ENCODE measurements around the gene ANAPC15.
A peak's percentile ranks its signal among the peaks of the same experiment; 100 is the strongest.

ANAPC15 gene

DNA sequence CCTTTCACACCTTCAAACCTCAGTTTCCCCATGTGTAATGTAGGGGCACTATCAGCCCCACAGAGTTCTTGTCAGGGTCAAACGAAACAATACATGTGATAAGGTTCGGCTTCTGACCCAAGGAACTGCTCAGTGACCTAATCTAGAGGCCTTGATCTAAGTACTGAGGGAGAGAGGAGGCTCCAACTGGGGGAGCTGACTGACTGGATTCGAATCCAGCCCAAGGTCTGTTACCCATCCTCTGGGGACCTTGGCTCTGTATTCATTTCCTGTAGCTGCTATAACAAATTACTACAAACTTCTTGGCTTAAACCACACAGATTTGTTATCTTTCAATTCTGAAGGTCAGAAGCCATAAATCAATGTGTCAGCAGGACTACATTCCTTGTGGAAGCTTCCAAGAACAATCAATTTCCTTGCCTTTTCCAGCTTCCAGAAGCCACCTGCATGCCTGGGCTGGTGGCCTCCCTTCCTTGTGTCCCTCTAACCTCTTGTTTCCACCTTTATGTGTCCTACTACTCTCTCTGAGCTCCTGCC lies 10.7 kb upstream of the ANAPC15 start:
- no peak for DNase-seq

DNA sequence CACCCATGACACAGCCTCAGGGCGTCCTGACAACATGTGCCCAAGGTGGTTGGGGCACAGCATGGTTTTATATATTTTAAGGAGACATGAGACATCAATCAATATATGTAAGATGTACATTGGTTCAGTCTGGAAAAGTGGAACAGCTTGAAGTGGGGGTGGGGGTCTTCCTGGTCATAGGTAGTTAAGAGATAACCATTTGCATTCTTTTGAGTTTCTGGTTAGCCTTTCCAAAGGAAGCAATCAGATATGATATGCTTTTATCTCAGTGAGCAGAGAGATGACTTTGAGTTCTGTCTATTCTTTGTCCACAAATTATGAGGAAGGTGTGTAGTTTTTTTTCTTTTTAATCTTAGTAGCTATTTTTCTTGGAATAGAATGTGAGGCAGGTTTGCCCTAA lies 10.1 kb upstream of the ANAPC15 start:
- DNase-seq, result no peak

DNA sequence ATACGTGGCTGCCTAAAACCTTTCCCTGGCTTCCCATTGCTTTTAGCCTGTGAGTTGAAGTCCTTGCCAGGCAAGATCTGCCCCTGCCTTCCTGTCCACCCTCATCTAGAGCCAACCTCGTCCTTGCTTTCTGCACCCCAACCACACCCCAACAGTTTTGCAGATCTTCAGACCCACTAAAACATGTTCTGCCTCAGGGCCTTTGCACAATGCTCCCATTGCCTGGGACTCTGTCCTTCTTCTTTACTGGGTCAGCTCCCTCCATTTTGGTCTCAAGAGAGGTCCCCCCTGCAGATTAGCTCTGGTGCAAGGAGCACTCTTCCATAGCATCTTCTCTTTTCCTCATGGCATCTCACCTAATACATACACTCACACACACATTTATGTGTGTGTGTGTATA lies 8.4 kb upstream of the ANAPC15 start:
- no peak for DNase-seq

DNA sequence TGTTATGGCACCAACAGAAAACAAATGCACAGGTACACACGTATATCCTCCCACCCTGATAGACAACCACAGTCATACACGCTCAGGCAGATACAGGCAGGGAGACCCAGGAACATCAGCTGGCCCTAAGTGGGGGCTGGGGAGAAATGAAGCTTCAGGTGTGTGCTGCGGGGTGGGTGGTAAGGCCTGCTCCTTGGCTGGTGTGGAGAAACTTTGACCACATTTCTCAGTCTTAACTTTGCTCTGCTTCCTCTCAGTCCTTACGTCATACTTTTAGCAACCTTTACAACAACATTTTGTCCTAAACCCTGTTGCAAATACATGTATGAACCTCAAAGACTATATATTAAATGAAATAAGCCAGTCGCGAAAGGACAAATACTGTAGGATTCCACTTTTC lies 6.7 kb upstream of the ANAPC15 start:
- DNase-seq, result no peak

DNA sequence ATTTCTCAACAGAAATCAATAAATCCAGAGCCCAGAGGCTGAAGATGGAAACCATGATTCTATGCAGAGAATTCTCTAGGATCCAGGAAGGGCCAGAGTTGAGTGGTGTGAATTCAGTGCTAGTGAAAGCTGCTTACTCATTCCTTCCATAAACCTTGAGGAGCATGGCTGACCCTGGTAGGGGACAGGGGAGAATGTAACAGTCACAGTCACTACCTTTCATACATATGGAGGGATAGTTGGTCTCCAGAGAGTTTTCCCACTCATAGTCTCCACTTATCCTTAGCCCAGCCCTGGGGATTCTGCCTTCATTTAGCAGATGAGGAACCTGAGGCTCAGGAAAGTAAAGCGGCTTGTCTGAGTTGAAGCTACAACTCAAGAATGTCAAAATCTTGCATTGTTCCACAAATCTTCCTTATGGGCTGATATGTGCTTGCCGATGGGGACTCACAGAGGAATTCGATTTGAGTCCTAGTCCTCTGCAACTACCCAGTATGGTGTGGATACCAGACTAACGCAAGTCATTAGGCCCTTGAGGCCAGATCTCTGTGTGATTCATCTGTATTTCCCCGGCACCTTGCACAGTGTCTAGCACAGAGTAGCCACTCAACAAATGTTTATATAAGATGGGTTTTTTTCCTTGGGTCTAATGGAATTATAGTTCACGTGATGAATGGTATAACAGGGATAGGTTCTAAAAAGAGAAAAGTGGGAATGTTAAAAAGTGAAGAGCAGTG lies 3.7 kb upstream of the ANAPC15 start:
- DNase-seq, result no peak

DNA sequence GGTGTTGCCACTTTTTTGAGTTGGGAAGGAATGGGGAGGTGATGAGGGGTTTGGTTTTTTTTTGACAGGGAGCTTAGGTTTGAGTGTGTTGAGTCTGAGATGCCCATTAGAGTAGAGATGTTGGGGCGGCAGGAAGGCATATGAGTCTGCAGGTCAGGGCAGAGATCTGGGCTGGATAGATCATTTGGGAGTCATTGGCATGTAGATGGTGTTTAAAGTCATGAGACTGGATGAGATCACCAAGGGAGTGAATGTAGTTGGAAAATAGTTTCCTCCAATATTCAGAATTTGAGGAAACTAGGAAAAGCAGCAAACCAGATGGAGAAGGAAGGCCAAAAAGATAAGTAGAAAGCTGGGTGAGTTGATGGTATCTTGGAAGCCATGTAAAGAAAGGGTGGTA lies 2.1 kb upstream of the ANAPC15 start:
- no peak for DNase-seq

DNA sequence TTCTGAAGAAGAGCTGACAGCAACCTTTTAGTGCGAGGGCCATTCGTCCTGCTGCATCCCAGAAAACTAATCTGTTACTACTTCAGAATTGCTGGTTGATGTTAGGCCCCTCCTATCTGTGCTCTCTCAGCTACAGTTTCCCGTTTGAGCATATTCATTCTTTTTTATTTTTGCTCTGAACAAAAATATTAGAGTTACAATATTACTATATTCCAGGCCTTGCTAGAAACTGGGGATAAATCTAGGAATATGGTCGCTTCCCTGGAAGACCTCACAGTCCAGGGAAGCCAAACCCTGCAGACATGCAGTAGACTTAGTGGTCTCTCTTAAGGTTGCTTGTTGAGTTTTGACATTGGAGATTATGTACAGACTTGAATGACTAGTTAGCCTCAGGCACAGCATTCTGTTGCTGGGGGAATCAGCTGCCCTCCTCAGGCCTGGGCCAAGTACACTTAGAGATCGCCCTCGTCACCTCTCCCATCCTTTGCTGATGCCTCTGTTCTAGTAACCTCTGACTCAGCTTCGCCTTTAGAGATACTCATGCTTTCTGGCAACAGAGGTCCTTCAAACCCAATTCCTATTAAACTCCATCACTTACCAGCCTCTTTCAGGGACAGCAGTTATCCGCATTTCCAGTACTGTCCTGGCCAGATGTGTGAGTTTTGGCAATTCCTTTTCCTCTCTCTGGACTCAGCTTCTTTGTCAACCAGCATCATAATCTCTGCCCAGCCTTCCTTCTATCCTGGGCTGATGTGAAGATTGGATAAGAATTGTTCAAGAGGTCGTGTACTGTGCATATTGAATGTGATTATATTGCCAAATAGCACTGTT lies 698 bp upstream of the ANAPC15 start:
- no peak for DNase-seq

DNA sequence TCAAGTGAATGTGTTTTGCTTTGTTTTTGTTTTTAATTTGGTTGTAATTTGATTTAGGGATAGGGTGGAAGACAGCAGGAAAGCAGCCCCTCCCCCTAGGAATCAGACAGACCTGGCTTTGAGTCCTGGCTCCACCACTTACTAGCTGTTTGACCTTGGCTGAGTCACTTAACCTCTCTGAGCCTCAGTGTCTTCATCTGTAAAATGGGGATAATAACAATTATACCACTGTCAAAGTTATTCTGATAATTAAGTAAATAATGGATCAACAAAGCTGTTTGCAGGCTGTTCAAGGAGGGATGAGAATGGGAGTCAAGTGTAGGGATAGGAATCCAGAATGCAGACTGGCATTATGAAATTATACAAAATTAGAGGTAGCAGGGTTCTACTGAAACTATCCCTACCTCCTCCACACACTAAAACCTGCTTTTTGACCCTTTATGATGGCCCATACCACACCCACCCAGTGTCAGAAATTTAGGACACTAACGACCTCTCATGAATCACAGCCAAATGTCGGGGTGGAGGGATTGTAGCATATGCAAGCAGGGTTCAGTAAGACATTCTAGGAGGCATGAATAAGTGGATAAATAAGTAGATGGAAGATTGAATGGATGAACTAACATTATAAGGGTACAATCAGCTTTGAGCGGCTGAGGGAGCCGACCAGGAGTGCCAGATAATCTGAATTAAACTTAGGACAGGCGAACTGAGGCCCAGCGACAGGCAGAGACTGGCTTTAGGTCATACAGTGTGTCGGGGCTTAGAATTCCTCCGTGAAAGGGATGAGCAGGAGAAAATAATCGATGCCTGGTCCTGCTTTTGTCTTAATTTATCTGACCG lies 974 bp downstream of the ANAPC15 start:
- DNase-seq, result no peak

DNA sequence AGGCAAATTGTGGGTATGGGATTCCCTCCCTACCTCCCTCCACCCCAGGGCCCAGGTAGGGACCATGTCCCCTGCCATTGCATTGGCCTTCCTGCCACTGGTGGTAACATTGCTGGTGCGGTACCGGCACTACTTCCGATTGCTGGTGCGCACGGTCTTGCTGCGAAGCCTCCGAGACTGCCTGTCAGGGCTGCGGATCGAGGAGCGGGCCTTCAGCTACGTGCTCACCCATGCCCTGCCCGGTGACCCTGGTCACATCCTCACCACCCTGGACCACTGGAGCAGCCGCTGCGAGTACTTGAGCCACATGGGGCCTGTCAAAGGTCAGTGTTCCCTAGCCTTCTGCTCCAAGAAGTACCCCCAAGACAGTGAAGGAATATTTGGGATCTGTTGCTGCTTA lies 6.6 kb downstream of the ANAPC15 start, which contains the start of gene TOMT:
Gene TOMT, plus strand, starts transcription at position 37 of the 400 bp plus-strand sequence. Its CDS starts 28 bp downstream, at position 65.
- DNase-seq, result no peak

DNA sequence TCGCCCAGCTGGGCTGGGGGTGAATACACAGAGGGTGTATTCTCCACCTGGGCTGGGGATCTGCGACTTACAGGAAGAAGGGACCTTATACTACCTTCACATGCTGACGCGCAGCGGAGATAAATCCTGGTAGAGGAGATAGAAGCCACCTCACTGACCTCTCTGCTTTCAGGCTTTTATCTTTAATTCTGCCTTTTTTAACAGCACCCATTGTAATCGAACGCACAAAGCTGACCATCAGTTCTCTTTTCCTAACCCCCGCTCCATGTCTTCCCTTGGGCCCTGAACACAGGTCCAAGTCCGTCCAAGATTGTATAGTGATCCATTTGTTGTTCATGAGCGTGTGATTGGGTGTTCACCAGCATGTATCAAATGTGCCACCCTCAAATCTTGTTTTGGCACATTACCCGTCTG lies 8.7 kb downstream of the ANAPC15 start:
- DNase-seq, result no peak

DNA sequence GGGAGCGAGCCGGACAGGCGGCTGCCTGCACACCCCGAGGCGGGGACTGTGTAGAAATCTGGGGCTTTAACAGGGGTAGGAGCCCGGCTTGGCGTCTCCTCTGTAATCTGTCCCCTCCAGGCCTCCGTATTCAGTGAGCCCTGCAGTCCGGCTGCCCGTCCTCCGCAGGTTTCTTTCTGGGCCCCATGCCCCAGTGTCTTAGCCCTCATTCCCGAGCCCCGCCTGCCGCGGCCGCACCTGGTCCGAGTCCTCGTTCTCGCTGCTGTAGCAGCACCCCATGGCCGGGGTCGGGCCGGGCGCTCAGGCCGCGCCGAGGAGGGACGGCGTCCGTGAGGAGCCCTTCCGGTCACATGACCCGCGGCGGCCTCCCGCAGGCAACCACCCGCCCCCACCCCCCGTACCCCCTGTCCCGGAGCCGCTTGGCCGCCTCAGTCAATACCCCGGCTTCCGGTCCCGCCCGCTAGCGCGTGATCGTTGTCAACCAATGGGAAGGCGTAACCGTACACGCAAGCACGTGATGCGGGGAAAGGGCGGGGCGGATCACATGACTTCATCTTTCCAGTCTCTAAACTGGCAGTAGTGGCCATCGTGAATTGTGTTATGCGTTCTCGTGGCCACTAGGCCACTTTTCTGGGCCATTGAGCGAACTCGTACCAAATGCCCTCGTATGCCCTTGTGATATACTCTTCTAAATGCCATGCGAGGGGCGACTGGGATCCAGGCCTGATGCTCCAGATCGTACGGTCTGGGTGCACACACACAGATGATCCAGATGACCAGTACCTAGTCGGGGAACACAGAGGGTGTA lies 9.3 kb downstream of the ANAPC15 start, which contains the start of gene LAMTOR1:
Gene LAMTOR1, minus strand, starts transcription at position 352 of the 808 bp plus-strand sequence. Its CDS starts 73 bp downstream, at position 279.
- DNase-seq, result peak; percentile 99

DNA sequence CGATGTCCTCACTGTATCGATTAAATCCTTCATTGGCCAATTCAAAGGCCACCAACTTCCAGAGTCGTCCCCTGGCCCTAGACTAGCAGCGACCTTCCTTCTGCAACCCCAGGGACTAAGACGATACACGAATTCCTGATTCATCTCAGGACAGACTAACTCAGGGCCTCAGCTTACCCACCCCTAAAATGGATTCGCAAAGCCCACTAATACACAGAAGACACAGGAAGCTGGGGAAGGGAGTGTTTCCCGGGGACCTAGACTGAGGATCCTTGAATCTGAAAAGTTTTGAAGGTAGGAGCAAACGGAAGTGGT lies 9.9 kb downstream of the ANAPC15 start:
- DNase-seq, result no peak

DNA sequence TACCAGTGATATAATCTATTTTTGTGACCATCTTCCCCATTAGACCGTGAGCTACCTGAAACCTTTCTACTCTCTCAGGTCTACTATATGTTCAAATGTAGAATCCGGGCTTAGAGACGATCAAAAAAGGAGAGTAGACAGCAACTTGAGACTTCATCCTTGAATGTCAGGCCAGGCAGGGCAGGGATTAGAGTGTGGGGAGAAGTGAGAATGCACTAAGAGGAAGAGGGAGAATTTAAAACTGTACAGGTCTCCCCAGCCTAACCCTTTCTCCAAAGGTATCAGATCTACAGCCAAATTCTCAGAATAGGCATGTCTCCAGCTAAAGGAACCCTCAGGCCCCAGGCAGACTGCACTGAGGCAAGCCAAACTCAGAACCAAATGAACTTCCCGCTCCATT lies 10.3 kb downstream of the ANAPC15 start:
- DNase-seq, result no peak

DNA sequence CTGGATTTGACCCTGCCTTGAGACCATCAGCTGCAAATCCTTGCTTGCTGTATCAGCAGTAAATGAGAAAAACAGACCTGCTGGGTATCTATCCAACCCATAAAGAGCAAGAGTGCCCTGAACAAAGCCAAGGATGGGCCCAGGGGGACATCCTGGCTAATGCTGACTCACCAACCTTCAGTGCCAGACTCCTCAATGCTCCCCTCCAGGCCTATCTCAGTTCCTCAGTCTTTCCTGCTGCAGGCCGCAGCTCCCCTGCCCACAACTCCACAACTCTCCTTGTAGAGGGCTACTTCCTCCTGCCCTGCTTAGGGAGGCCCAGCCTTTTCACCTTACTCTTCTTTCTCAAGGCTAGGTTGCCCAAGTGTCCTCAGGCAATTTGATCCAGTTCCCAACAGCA lies 12.0 kb downstream of the ANAPC15 start:
- DNase-seq, result no peak

DNA sequence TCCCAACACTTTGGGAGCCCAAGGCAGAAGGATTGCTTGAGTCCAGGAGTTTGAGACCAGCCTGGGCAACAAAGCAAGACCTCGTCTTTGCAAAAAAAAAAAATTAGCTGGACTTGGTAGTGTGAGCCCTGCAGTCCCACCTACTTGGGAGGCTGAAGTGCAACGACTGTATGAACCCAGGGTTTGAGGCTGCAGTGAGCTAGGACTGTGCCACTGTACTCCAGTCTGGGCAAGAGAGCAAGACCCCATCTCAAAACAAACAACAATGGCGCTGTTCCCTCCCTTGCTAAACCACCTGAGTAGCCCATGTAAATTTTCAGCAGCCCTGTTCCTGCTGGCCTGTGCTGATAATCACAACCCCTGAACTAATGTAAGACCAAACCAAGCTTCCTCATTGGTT lies 12.5 kb downstream of the ANAPC15 start:
- no peak for DNase-seq

DNA sequence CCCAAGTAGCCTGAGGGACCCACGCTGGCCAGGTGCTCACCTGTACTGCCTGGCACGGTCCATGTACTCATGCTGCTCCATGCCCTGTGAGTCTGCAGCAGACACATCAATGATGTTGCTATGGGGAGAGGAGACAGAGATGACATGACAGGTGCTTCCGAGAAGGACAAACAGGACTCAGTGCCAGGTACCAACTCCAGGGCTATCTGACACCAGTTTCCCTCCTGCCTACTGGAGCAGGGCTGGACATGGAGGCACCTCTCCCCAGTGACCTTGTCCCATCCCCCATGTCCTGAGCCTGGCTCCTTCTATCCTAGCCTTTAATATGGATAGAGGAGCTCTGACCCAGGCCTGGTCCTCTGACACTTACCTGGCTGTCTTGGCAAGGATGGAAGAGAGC lies 13.8 kb downstream of the ANAPC15 start:
- no peak for DNase-seq

DNA sequence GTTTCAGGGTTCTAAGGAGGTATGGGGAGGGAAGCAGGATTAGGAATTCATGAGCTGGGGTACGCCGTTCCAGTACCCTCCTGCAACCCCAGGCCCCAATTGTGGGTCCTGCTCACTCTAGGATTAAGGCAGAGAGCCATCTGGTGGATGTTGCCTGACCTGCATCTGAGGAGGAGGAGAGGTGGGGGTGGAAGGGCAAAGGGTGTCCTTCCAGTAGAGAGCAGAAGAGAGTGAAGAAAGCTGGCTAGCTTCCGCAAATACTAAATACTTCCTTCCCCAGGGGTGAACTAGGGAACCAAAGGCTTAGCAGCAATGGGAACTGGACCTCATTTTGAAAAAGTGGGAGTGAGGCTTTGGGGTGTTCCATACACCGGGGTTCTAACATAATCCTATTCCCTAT lies 21.2 kb downstream of the ANAPC15 start:
- peak; percentile 83 for DNase-seq

DNA sequence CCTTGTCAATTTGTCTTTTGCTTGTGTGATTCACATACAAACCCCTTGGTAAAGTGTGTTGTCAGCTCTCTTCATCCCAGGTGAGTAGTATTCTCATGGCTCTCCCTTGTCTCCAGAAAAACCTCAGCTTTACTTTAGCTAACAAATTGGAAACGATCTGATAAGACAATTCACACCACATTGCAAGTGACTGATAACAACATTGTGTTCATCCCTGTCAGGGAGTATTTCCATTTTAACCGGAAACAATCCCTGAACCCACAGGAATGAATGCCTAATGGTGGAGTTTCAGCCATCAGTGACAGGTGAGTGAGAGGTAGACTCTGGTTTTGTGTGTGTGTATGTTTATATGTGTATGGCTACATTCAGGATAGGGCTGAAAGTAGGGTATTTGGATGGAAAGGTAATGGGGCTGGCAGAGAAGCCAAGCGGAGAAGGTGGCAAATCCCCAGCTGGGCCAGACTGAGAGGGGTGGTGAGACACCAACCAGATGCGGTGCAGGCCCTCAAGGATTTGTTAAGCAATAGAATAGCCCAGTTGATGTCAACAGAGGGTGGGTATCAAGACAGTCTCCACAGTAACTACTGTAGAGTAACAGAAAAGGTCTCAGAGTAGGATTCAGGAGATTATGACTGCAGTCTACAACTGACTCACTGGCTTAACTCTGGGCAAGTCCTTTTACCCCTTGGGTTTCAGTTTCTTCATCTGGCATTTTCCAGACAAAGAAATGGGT lies 24.3 kb downstream of the ANAPC15 start:
- DNase-seq, result no peak

DNA sequence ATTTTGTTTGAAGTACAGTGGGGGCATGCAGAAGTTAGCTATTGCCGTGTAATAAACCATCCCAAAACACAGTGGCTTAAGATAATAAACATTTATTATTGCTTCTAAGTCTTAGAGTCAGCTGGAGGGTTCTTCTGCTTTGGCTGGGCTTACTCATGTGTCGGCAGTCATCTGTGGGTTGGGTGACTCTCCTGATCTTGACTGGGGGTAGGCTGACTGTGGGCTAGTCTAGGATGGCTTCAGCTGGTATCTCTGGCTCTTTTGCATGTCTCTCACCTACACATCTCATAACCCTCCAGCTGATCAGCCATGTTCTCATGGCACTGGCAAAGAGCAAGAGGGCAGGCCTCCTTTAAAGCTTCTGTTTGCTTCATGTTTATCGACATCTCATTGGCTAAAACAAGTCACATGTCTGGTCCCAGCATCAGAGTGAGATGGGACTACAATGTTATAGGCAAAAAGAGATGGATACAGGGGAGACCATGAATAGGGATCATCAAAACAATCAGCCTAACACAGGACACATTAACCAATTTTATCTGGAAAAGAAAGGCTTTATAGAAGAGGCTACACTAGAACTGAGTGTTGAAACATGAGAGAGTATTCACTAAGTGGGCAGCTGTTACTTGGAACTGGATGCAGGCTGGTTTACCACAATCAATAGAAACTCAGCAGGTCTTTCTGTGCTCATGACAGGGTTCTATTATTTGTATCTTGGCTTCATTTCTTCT lies 26.7 kb downstream of the ANAPC15 start:
- no peak for DNase-seq

DNA sequence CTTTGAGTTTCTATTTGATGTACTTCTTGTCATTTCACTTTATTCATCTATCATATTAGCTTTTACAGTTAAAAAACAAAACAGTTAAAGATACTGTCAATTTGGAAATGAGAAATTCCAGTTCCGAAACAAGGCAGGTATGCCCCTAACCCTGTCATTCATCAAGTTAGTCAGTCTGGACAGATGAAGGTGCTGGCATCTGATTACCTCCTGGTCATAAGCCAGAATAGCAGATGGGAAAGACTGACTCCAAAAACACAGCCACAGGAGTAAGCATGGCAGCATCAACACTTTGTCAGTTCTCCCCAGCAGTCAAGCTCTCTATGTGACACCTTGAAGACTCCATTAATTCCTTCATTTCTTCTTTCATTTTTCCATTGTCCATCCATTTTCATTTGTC lies 27.5 kb downstream of the ANAPC15 start:
- no peak for DNase-seq

DNA sequence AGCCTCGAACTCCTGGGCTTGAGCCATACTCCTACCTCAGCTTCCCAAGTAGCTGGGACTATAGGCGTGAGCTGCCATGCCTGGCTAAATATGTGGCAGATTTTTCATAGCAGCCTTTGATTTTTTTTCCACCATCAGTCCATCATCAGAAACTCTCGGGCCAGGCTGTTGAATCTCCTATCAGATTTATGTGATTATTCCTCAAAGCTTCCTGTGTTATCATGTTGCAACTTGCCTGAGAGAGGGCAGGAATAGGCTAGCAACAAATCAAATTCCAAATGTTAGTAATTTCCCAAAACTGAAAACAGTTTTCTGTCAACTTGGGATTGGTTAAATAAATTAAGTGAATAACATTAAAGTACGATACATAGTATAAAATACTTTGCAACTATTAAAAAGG lies 28.4 kb downstream of the ANAPC15 start:
- no peak for DNase-seq
